GM21367 (cell line): ENCODE results near the gene FOXD4L4.
"Not testable (repeated sequence)": the region's sequence is repeated elsewhere in the genome, so short reads cannot be mapped to it uniquely, and the experiment has no call there.

ENCODE experiments used
- ATAC-seq: cut with Tn5 transposase; IDR thresholded peaks from one replicate; pipeline ENCODE4 v1.9.1; 2021; ENCODE audit not compliant: unreplicated experiment

Gene FOXD4L4

DNA sequence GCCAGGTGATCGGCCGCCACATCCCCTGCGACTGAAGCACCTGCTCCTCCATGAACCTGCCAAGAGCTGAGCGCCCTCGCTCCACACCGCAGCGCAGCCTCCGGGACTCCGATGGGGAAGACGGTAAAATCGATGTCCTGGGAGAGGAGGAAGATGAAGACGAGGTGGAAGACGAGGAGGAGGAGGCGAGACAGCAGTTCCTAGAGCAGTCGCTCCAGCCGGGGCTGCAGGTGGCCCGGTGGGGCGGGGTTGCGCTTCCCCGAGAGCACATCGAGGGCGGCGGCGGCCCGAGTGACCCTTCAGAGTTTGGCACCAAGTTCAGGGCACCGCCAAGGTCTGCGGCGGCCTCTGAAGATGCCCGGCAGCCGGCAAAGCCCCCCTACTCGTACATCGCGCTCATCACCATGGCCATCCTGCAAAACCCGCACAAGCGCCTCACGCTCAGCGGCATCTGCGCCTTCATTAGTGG lies at the start of gene FOXD4L4:
FOXD4L4 (plus strand) TSS at position 51 of the 469 bp plus-strand sequence; CDS start at position 51, 0 bp downstream.
- not testable (repeated sequence) for ATAC-seq

DNA sequence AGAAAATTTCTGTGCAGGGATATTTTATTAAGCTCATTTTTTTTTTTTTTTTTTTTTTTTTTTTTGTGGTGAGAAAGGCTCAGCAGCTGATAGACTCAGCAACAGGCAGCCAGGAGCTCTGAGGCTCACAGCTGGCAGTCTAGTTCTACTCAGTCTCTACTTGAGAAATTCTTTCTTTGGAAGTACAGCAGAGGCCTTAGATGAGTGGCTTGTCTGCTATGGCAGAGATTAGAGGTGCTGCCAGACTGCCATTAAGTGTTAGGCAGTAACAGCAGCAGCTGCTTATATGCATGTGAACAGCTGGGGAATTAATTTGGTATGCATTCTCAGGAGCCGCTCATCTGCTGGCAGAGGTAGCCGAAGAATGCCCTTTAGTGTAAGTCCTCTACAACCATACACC lies 33.4 kb upstream of the FOXD4L4 start:
- not testable (repeated sequence) for ATAC-seq

GRCh38 chr9:65714445-65714844 lies 22.5 kb upstream of the FOXD4L4 start:
- not testable (repeated sequence) for ATAC-seq

DNA sequence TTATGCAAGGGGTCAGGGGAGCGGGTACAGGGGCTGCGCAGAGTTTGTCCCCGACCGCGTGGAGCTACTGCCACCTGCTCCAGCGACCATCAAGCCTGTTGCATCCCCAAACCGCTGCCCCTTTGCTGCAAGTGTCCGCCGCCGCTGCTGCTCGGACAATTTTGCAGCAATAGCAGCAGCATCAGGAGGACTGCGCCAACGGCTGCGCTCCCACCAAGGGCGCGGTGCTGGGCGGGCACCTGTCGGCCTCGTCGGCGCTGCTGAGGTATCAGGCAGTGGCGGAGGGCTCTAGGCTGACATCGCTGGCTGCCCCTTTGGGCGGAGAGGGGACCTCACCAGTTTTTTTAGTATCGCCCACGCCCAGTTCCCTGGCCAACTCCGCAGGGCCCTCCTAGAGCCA lies 1.2 kb downstream of the FOXD4L4 start:
- not testable (repeated sequence) for ATAC-seq
